ENCODE results near the gene PITPNC1.

The PITPNC1 gene

GRCh38 chr17:67546578-67547527 is 169.8 kb downstream of the PITPNC1 start:
- peak; percentile 58 for DNase-seq (ENCODE audit: low read depth, low spot score)

DNA sequence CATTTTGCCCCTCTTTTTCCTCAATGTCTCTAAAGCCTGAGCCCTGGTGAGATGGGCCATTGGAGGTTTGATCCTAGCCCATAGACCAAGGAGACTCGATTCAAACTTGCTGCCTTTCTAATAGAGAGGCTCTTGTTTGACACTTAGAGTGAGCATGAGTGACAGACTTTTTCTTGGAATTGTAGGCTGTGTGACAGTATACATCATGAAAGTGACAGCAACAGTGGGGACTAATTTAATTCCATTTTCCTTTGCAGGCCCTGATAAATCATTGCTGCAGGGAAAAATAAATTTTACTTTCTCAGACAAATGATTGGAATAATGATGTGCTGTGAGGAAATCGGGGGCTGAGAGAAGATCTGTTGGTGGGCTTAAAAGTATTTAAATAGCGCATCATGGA is 171.6 kb downstream of the PITPNC1 start:
- no peak for DNase-seq (ENCODE audit: low read depth, low spot score)

DNA sequence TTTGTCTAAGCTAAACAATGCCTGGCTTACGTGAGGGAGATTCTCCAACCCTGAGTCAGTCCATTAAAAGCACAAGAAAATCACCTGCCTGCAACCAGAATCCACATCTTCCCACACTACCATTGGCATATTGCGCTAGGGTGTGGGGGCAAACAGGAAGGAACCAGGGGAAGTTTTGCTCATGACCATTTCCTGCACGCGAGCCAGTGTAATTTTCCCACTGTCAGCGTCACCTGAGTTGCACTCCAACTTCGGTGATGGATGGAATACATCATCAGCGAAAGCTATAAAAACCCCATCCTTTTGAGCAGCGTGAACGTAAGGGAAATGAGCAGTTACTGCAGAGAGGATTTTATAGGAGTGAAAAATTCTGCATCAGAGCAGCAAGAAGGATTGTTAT is 172.7 kb downstream of the PITPNC1 start:
- DNase-seq (ENCODE audit: low read depth, low spot score) = no peak

DNA sequence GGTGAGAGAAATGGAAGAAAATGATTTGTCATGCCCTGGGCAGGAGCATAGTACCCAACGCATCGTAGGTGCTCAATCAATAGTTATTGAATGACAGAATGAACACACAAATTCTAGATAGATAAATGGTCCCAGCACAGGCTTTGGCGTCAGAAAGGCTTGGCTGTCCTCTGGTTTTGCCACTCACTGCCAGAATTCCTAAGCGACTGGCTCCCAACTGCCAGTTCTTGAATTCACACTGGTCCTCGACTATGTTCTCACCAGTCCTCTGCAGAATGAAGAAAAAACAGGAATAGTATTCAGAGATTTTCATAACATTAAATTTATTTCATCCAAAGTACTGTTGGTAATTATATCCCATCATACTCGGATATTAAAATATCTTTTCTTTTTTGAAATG is 177.6 kb downstream of the PITPNC1 start:
- no peak for DNase-seq (ENCODE audit: low read depth, low spot score)

- DNase-seq (ENCODE audit: low read depth, low spot score) = no peak
Observed at GRCh38 chr17:67555855-67556254, 178.8 kb downstream of the PITPNC1 start.

- DNase-seq (ENCODE audit: low read depth, low spot score) = no peak
Observed at GRCh38 chr17:67557052-67557845, 180.2 kb downstream of the PITPNC1 start.

DNA sequence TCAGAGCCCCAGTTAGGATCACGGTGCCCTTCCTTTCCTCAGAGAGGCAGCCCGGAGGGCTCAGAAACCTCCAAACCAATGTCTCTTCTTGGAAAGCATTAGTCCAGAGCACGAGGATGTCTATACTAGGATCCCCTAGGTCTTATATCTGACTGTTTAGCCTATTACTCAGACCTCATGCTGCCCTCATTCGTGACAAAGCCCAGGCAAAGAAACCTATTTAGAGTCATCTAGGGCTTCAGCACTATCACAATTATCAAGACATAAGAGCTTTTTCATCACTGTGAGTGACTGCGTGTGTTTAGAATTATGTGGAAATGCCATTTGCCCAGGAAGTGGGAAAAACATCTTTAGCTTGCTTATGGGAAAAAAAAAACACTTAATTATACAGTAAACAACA is 180.8 kb downstream of the PITPNC1 start:
- DNase-seq (ENCODE audit: low read depth, low spot score) = peak; percentile 23

- DNase-seq (ENCODE audit: low read depth, low spot score) = no peak
Observed at GRCh38 chr17:67558740-67559380, 181.8 kb downstream of the PITPNC1 start.

DNA sequence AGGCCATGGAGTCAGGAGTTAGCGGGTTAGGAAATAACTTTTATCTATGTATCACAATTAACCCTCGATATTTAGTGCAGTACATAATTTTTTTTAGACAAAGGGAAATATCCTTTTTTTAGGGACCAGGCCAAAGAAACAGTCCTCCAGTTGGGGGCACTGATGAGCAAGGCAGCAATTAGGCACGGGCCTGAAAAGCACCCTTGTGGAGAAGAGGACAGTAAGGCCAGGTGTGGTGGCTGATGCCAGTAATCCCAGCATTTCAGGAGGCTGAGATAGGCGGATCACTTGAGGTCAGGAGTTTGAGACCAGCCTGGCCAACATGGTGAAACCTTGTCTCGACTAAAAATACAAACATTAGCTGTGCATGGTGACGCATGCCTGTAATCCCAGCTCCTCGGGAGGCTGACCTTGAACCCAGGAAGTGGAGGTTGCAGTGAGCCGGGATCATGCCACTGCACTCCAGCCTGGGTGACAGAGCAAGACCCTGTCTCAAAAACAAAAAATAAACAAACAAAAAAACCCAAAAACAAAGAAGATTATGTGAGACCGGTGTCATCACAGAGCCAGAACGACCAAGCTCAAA is 182.4 kb downstream of the PITPNC1 start:
- DNase-seq (ENCODE audit: low read depth, low spot score) = no peak

- no peak for DNase-seq (ENCODE audit: low read depth, low spot score)
Observed at GRCh38 chr17:67562005-67562404, 184.9 kb downstream of the PITPNC1 start.

DNA sequence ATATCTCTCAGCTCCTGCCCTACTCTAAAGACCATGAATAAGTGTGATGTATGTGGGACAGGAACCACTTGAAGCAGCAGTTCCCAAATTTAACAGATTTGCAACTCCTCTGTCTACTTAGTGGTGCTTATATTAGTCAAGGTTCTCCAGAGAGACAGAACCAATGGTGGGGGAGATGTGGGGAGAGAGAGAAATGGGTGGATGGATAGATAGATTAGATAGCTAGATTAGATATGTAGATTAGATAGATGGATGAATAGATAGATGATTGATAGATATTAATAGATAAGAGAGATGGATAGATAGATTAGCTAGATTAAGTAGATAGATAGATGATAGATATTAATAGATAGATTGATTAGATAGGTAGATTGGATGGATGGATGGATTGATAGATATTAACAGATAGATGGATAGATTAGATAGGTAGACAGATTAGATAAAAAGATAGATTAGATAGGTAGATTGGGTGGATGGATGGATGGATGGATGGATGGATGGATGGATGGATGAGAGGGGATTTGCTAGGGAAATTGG is 186.7 kb downstream of the PITPNC1 start:
- DNase-seq (ENCODE audit: low read depth, low spot score) = no peak

DNA sequence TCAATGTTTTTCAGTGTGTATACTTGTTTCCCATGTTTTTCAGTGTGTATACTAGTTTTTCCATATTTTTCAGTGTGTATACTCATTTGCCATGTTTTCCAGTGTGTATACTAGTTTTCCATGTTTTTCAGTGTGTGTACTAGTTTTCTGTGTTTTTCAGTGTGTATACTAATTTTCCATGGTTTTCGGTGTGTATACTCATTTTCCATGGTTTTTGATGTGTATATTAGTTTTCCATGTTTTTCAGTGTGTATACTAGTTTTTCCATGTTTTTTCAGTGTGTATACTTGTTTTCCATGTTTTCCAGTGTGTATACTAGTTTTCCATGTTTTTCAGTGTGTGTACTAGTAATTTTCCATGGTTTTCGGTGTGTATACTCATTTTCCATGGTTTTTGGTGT is 188.0 kb downstream of the PITPNC1 start:
- DNase-seq (ENCODE audit: low read depth, low spot score) = no peak

DNA sequence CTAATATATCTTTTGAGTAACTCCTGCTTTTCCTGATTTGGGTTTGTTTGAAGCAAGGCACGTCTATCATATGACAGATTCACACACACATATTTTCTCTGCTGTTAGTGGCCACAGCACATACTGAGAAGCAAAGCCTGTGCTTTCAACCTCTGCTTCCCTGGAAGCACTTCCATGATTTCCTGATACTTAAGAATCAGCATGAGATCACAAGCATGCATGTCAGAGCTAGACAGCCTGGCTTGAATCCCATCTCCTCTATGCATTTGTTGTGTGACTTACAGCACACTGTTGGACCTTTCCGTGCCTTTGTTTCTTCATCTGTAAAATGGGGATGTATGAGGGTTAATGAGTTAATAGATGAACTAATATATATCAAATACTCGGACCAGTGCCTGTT is 189.6 kb downstream of the PITPNC1 start:
- no peak for DNase-seq (ENCODE audit: low read depth, low spot score)

- no peak for DNase-seq (ENCODE audit: low read depth, low spot score)
Observed at GRCh38 chr17:67569015-67569451, 192.0 kb downstream of the PITPNC1 start.

- DNase-seq (ENCODE audit: low read depth, low spot score) = no peak
Observed at GRCh38 chr17:67569873-67570272, 192.8 kb downstream of the PITPNC1 start.

- DNase-seq (ENCODE audit: low read depth, low spot score) = no peak
Observed at GRCh38 chr17:67570797-67571196, 193.7 kb downstream of the PITPNC1 start.

DNA sequence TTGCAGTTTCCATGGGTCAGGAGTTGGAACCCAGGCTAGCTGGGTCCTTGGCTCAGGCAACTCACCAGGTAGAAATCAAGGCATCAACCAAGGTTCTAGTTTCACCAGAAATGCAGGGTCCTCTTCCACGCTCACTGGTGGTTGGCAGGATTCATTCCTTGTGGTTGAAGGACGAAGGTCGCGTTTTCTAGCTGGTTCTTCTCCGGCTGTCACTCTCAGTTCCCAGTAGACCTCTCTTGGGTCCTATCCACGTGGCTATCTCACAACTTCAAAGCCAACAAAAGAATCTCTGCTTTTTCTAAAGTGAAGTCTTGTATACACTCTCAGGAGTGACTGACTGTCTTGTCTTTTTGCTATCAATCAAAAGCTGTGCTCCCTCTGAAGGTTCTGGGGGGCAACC is 194.4 kb downstream of the PITPNC1 start:
- DNase-seq (ENCODE audit: low read depth, low spot score) = no peak

GRCh38 chr17:67573987-67574657 is 197.0 kb downstream of the PITPNC1 start:
- DNase-seq (ENCODE audit: low read depth, low spot score) = no peak

DNA sequence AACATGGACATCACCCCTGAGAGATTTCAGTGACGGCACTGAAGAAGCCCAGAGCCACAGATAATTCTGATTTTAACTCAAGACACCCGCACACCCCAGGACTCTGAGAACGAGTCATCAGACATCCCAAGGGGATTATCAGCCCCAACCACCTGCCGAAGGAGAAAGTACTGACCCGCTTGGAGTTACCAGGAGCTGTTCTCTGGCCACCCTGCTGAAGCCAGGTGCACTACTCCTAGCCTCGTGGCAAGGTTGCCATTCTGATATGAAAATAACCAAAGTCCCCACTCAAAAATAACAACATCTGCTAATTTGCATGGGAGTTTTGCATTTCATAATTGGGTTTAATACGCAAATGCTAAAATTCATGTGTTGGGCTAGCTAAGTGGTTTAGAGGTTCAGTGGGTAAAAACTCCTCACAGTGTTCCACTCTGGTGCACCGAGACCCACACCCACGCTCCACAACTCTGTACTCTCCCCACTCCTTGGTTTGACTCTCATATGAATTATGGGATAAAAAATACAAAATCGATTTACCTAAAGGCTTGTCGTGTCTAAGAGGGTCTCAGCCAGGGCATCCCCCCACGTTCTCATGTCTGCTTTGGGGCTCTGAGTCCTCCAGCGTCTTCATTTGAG is 197.7 kb downstream of the PITPNC1 start:
- no peak for DNase-seq (ENCODE audit: low read depth, low spot score)

DNA sequence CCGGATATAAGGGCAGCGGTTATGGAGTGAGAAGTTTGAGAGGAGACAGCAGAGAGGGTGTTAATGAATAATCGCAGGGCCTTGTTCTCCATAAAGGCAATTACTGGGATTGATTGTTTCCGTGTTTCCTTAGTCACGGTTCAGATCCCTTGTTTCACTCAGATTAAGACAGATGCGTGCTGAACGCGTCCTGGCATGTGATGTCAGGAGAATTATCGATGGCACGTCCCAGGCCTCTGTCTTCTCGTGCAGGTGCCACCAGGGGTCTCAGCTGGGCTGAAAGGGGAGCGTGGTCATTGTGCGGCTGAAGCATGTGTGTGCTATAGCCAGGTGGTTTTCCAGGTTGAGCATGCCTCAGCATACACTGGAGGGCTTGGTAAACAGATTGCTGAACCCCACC is 198.2 kb downstream of the PITPNC1 start:
- DNase-seq (ENCODE audit: low read depth, low spot score) = no peak

All from astrocyte of the hippocampus (primary cell).